ENCODE measurements around the gene ZNF423. TPM values are rescaled to one million over a fixed set of nuclear protein-coding genes. Genes with fewer than 3 reads are reported as not detected.
"Not testable (repeated sequence)": the region's sequence is repeated elsewhere in the genome, so short reads cannot be mapped to it uniquely, and the experiment has no call there.

ZNF423 gene
- total RNA-seq, 1 donor from 2014 or later, result 7.3 TPM

GRCh38 chr16:49874613-49875237, 18.8 kb upstream of the ZNF423 start:
- DNase-seq (ENCODE audit: low spot score in 2 of 2) (no peak), FAIRE-seq (no peak)

- FAIRE-seq; DNase-seq (ENCODE audit: low spot score in 2 of 2): not testable (repeated sequence)
Measured at GRCh38 chr16:49871824-49872223, 15.9 kb upstream of the ZNF423 start.

GRCh38 chr16:49869731-49870130, 13.8 kb upstream of the ZNF423 start:
- FAIRE-seq, result no peak
- no peak for DNase-seq (ENCODE audit: low spot score in 2 of 2)

GRCh38 chr16:49867796-49868668, 12.1 kb upstream of the ZNF423 start:
- DNase-seq (ENCODE audit: low spot score in 2 of 2), result no peak
- no peak for FAIRE-seq

GRCh38 chr16:49867234-49867633, 11.3 kb upstream of the ZNF423 start:
- FAIRE-seq (no peak), DNase-seq (ENCODE audit: low spot score in 2 of 2) (no peak)

GRCh38 chr16:49866595-49867071, 10.7 kb upstream of the ZNF423 start:
- no peak for DNase-seq (ENCODE audit: low spot score in 2 of 2)

GRCh38 chr16:49862694-49863093, 6.8 kb upstream of the ZNF423 start:
- FAIRE-seq, result no peak
- DNase-seq (ENCODE audit: low spot score in 2 of 2), result no peak

More at GRCh38 chr16:49866595-49867071, 10.7 kb upstream of the ZNF423 start:
- no peak for FAIRE-seq

GRCh38 chr16:49861299-49861698, 5.4 kb upstream of the ZNF423 start:
- FAIRE-seq (no peak), DNase-seq (ENCODE audit: low spot score in 2 of 2) (no peak)

GRCh38 chr16:49860593-49860992, 4.7 kb upstream of the ZNF423 start:
- no peak for FAIRE-seq
- no peak for DNase-seq (ENCODE audit: low spot score in 2 of 2)

GRCh38 chr16:49859125-49859811, 3.4 kb upstream of the ZNF423 start:
- FAIRE-seq, result no peak
- DNase-seq (ENCODE audit: low spot score in 2 of 2), result peak in 1 of 2 donors; percentile 67

- FAIRE-seq, result no peak
- DNase-seq (ENCODE audit: low spot score in 2 of 2), result peak; percentile 66 to 72
Measured at GRCh38 chr16:49858200-49859124, 2.5 kb upstream of the ZNF423 start.

GRCh38 chr16:49857423-49858181, 1.7 kb upstream of the ZNF423 start:
- DNase-seq (ENCODE audit: low spot score in 2 of 2) (peak; percentile 71), FAIRE-seq (no peak)

GRCh38 chr16:49856672-49857330, 889 bp upstream of the ZNF423 start:
- no peak for FAIRE-seq
- peak; percentile 84 to 88 for DNase-seq (ENCODE audit: low spot score in 2 of 2)

GRCh38 chr16:49855280-49855821, 561 bp downstream of the ZNF423 start:
- DNase-seq (ENCODE audit: low spot score in 2 of 2) (peak; percentile 76 to 77), FAIRE-seq (no peak)

GRCh38 chr16:49854796-49855203, 1.1 kb downstream of the ZNF423 start:
- DNase-seq (ENCODE audit: low spot score in 2 of 2) (no peak), FAIRE-seq (no peak)

GRCh38 chr16:49854188-49854795, 1.6 kb downstream of the ZNF423 start:
- DNase-seq (ENCODE audit: low spot score in 2 of 2) (no peak), FAIRE-seq (no peak)

GRCh38 chr16:49852279-49852678, 3.6 kb downstream of the ZNF423 start:
- DNase-seq (ENCODE audit: low spot score in 2 of 2), result no peak
- FAIRE-seq, result no peak

- no peak for DNase-seq (ENCODE audit: low spot score in 2 of 2)
- no peak for FAIRE-seq
Measured at GRCh38 chr16:49851468-49851787, 4.5 kb downstream of the ZNF423 start.
